MM.1S (cell line): Measurements from ENCODE around the gene FRAT1.

Experiments
- EZH2 ChIP-seq: fragments of 300-600 bp; sonication (generic); optimal IDR thresholded peaks from 2 replicates; pipeline ENCODE3; 2017; ENCODE audit warnings: low read depth, mild to moderate bottlenecking, antibody characterized with exemption, low read length, mixed read lengths
- TF ChIP-seq, protein P1 (sequence below): fragments of 300-600 bp; sonication (generic); IDR thresholded peaks from 2 replicates; pipeline ENCODE4 v1.5.1; 2016; ENCODE audit warnings: antibody characterized with exemption, low read length, mixed read lengths

DNA sequence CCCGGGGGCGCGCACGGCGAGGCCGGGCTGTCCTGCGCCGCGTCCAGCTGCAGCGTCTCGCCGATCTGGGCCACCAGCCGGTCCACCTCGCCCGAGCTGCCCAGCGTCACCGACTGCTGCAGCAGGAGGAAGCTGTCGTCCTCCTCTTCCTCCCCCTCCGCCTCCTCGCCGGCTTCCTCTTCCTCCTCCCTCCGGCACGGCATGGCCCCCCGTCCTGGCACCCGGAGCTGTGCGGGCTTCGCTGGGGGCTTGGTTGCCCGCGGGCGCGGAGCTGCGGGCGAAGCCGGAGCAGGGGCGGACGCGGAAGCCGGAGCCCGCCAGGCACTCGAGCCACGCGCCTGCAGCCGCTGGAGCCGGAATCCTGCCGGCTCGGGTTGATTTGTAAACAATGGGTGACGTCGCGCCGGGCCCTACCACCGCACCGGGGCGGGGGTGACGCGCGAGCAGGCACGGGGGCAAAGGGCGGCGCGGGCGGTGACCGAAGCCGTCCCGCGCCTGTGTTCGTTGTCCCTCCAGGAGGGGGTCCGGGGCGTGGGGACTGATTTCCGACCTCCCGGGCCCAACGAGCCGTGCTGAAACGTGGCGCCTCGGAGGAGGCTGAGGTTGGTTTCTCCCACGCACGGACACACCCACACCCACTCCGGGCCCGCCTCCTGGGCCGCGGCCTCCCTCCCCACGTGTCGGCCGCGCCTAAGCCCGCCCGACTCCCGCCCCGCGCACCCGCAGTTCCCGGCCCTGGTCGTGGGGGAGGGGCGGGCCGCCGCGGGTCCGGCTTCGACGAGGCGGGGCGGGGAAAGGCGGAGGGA lies 15.5 kb downstream of the FRAT1 start, which contains the start of gene FRAT2:
- TF ChIP-seq, protein P1, sequence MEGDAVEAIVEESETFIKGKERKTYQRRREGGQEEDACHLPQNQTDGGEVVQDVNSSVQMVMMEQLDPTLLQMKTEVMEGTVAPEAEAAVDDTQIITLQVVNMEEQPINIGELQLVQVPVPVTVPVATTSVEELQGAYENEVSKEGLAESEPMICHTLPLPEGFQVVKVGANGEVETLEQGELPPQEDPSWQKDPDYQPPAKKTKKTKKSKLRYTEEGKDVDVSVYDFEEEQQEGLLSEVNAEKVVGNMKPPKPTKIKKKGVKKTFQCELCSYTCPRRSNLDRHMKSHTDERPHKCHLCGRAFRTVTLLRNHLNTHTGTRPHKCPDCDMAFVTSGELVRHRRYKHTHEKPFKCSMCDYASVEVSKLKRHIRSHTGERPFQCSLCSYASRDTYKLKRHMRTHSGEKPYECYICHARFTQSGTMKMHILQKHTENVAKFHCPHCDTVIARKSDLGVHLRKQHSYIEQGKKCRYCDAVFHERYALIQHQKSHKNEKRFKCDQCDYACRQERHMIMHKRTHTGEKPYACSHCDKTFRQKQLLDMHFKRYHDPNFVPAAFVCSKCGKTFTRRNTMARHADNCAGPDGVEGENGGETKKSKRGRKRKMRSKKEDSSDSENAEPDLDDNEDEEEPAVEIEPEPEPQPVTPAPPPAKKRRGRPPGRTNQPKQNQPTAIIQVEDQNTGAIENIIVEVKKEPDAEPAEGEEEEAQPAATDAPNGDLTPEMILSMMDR = no peak
- no peak for TF ChIP-seq EZH2
